ENCODE results near the gene VAT1.
"Not testable (repeated sequence)": the region's sequence is repeated elsewhere in the genome, so short reads cannot be mapped to it uniquely, and the experiment has no call there.

The VAT1 gene

GRCh38 chr17:43003542-43004172, 18.5 kb downstream of the VAT1 start:
- DNase-seq, result no peak

GRCh38 chr17:43000894-43001293, 21.3 kb downstream of the VAT1 start:
- not testable (repeated sequence) for DNase-seq

GRCh38 chr17:42999003-42999525, 23.1 kb downstream of the VAT1 start:
- DNase-seq, result no peak

- peak; percentile 100 for DNase-seq
These were observed 23.9 kb downstream of the VAT1 start, which contains the start of gene RPL27 for GRCh38 chr17:42997984-42998938. Gene RPL27, plus strand, starts transcription at chr17:42998419. Its CDS starts 332 bp downstream, at chr17:42998751.

GRCh38 chr17:42997390-42997983, 24.7 kb downstream of the VAT1 start:
- DNase-seq, result no peak

- DNase-seq, result not testable (repeated sequence)
These were observed 28.3 kb downstream of the VAT1 start for GRCh38 chr17:42993913-42994312.

- DNase-seq, result no peak
These were observed 29.3 kb downstream of the VAT1 start for GRCh38 chr17:42992872-42993271.

- DNase-seq, result no peak
These were observed 30.7 kb downstream of the VAT1 start for GRCh38 chr17:42991471-42991870.

- no peak for DNase-seq
These were observed 32.2 kb downstream of the VAT1 start for GRCh38 chr17:42989726-42990652.

GRCh38 chr17:42989141-42989540, 33.0 kb downstream of the VAT1 start:
- no peak for DNase-seq

GRCh38 chr17:42985225-42985624, 37.0 kb downstream of the VAT1 start:
- DNase-seq, result no peak

GRCh38 chr17:42982266-42982665, 39.9 kb downstream of the VAT1 start:
- no peak for DNase-seq

GRCh38 chr17:42980766-42981397, 41.3 kb downstream of the VAT1 start:
- DNase-seq, result peak; percentile 42

GRCh38 chr17:42980274-42980765, 41.9 kb downstream of the VAT1 start, which contains the start of gene RUNDC1:
Gene RUNDC1, plus strand, starts transcription at chr17:42980565. Its CDS starts 12 bp downstream, at chr17:42980577.
- DNase-seq, result peak; percentile 93

GRCh38 chr17:42979511-42980273, 42.5 kb downstream of the VAT1 start, which contains the start of gene PTGES3L:
Gene PTGES3L, minus strand, starts transcription at chr17:42980080. Its CDS starts 27 bp downstream, at chr17:42980053.
- DNase-seq, result peak; percentile 77

GRCh38 chr17:42975701-42976100, 46.5 kb downstream of the VAT1 start:
- DNase-seq, result not testable (repeated sequence)

- no peak for DNase-seq
These were observed 46.9 kb downstream of the VAT1 start for GRCh38 chr17:42975265-42975664.

GRCh38 chr17:42973323-42973722, 48.9 kb downstream of the VAT1 start:
- not testable (repeated sequence) for DNase-seq

- no peak for DNase-seq
These were observed 50.6 kb downstream of the VAT1 start for GRCh38 chr17:42971589-42971988.

GRCh38 chr17:42969001-42969581, 53.1 kb downstream of the VAT1 start:
- DNase-seq, result no peak

Measured in femur (tissue), 1 donor.